GM23338 (cell line): Measurements from ENCODE around the gene ADAMTS17. TPM values are rescaled to one million over a fixed set of nuclear protein-coding genes. Genes with fewer than 3 reads are reported as not detected.
A peak's percentile ranks its signal among the peaks of the same experiment; 100 is the strongest.

Experiments used
- ATAC-seq: fragments of 200-7000 bp; cut with Tn5 transposase; 3 replicates; pipeline ENCODE4 v1.9.1; 2020
- DNase-seq: peaks from one replicate; pipeline ENCODE4 v3.0.0-alpha.2; 2015; ENCODE audit warnings: low spot score
- H2AFZ ChIP-seq: fragments of 200-600 bp; sonication (generic); 2 replicates; pipeline ENCODE4 v1.8.0; 2016; ENCODE audit warnings: antibody characterized with exemption, mild to moderate bottlenecking, moderate library complexity
- H3F3A ChIP-seq: fragments of 200-600 bp; sonication (generic); replicated peaks from 2 replicates; pipeline ENCODE4 v1.8.0; 2017; ENCODE audit warnings: antibody characterized with exemption, mixed run types, low read depth
- H3K27ac ChIP-seq: fragments of 200-600 bp; sonication (generic); 2 replicates; pipeline ENCODE4 v1.6.1; 2016; ENCODE audit warnings: low read depth
- H3K27me3 ChIP-seq: fragments of 200-600 bp; sonication (generic); 2 replicates; pipeline ENCODE4 v1.8.0; 2016; ENCODE audit warnings: mild to moderate bottlenecking, mixed run types, moderate library complexity; ENCODE audit not compliant: insufficient read depth
- H3K36me3 ChIP-seq: fragments of 200-600 bp; sonication (generic); 2 replicates; pipeline ENCODE4 v1.8.0; 2016; ENCODE audit warnings: mild to moderate bottlenecking; ENCODE audit not compliant: insufficient read depth
- H3K4me1 ChIP-seq: fragments of 200-600 bp; sonication (generic); 2 replicates; pipeline ENCODE4 v1.8.0; 2016; ENCODE audit warnings: mild to moderate bottlenecking, moderate library complexity; ENCODE audit not compliant: insufficient read depth
- H3K4me2 ChIP-seq: fragments of 200-600 bp; sonication (generic); 2 replicates; pipeline ENCODE4 v1.7.1; 2017; ENCODE audit warnings: mixed run types
- H3K4me3 ChIP-seq: fragments of 200-600 bp; sonication (generic); 2 replicates; pipeline ENCODE4 v1.6.1; 2016; ENCODE audit warnings: mixed run types
- H3K79me2 ChIP-seq: fragments of 200-600 bp; sonication (generic); replicated peaks from 2 replicates; pipeline ENCODE4 v1.8.0; 2017; ENCODE audit warnings: mild to moderate bottlenecking; ENCODE audit not compliant: insufficient read depth
- H3K9me2 ChIP-seq: fragments of 200-600 bp; sonication (generic); 2 replicates; pipeline ENCODE4 v1.8.0; 2017; ENCODE audit not compliant: insufficient read depth
- H4K20me1 ChIP-seq: fragments of 200-600 bp; sonication (generic); replicated peaks from 2 replicates; pipeline ENCODE4 v1.8.0; 2017; ENCODE audit warnings: mild to moderate bottlenecking; ENCODE audit not compliant: insufficient read depth
- H3K27ac Mint-ChIP-seq: 2 replicates; pipeline ENCODE4 v1.8.0; 2020; ENCODE audit warnings: inconsistent platforms, mild to moderate bottlenecking, moderate library complexity, mixed read lengths
- H3K27me3 Mint-ChIP-seq: 3 replicates; pipeline ENCODE4 v1.8.0; 2022; ENCODE audit warnings: low read depth, mild to moderate bottlenecking, moderate library complexity, mixed read lengths, inconsistent platforms; ENCODE audit not compliant: insufficient read depth, poor library complexity
- H3K36me3 Mint-ChIP-seq: 3 replicates; pipeline ENCODE4 v1.8.0; 2021; ENCODE audit warnings: low read depth, mild to moderate bottlenecking, inconsistent platforms, moderate library complexity, mixed read lengths
- H3K4me1 Mint-ChIP-seq: 3 replicates; pipeline ENCODE4 v1.8.0; 2020; ENCODE audit warnings: mild to moderate bottlenecking, inconsistent platforms, mixed read lengths
- H3K4me3 Mint-ChIP-seq: 3 replicates; pipeline ENCODE4 v1.8.0; 2021; ENCODE audit warnings: moderate library complexity, mild to moderate bottlenecking, inconsistent platforms, mixed read lengths
- H3K9me3 Mint-ChIP-seq: 3 replicates; pipeline ENCODE4 v1.8.0; 2020; ENCODE audit warnings: moderate library complexity, mild to moderate bottlenecking, inconsistent platforms, mixed read lengths
- CREB1 ChIP-seq: fragments of 250-450 bp; sonication (Bioruptor Pico); IDR thresholded peaks from 2 replicates; pipeline ENCODE4 v1.5.0; 2020; ENCODE audit warnings: low read depth, mild to moderate bottlenecking, moderate library complexity
- CTCF ChIP-seq, 2 experiments: fragments of 200-600 bp in 1 of 2; sonication (generic) in 1 of 2; conservative IDR thresholded peaks; 2 replicates each; pipeline versions ENCODE4 v1.5.1 to v1.6.1; 2016 to 2017; ENCODE audit warnings: antibody characterized with exemption in 2 of 2, low read depth in 2 of 2, mild to moderate bottlenecking in 2 of 2, moderate library complexity in 1 of 2
- EZH2 ChIP-seq: fragments of 200-600 bp; sonication (generic); IDR thresholded peaks from one replicate; pipeline ENCODE4 v1.8.0; 2017; ENCODE audit warnings: antibody characterized with exemption, mild to moderate bottlenecking, low read depth; ENCODE audit not compliant: unreplicated experiment
- EZH2phosphoT487 ChIP-seq: fragments of 200-600 bp; sonication (generic); IDR thresholded peaks from one replicate; pipeline ENCODE4 v1.8.1; 2018; ENCODE audit warnings: antibody characterized with exemption; ENCODE audit not compliant: unreplicated experiment
- JUNB ChIP-seq: IDR thresholded peaks from one replicate; pipeline ENCODE4 v1.6.1; 2016; ENCODE audit warnings: antibody characterized with exemption; ENCODE audit not compliant: unreplicated experiment
- NANOG ChIP-seq: IDR thresholded peaks from 2 replicates; pipeline ENCODE4 v1.6.1; 2016; ENCODE audit warnings: antibody characterized with exemption, borderline replicate concordance
- POLR2AphosphoS5 ChIP-seq: IDR thresholded peaks from 2 replicates; pipeline ENCODE4 v1.6.1; 2016; ENCODE audit warnings: antibody characterized with exemption, low read depth
- STAT1 ChIP-seq: IDR thresholded peaks from one replicate; pipeline ENCODE4 v1.6.1; 2016; ENCODE audit warnings: antibody characterized with exemption; ENCODE audit not compliant: unreplicated experiment
- ZNF114 ChIP-seq: fragments of 250-450 bp; sonication (Bioruptor Pico); IDR thresholded peaks from 2 replicates; pipeline ENCODE4 v1.5.0; 2020; ENCODE audit warnings: mild to moderate bottlenecking, moderate library complexity
- ZNF331 ChIP-seq: fragments of 250-450 bp; sonication (Bioruptor Pico); IDR thresholded peaks from 2 replicates; pipeline ENCODE4 v1.5.0; 2020; ENCODE audit warnings: low read depth, mild to moderate bottlenecking, moderate library complexity
- polyA plus RNA-seq: library from polyadenylated mRNA; unstranded; fragments of >200 nt; fragmentation: Nextera tagmentation; extraction: Ambion mirVana; gene quantifications from 2 replicates; pipeline ENCODE4 v1.2.1, GENCODE V29; 2016
- total RNA-seq: library from RNA; depleted of rRNA; stranded (reverse); fragments of >200 nt; shearing (Covaris generic); gene quantifications from 2 replicates; pipeline ENCODE4 v1.2.3, GENCODE V29; 2014
- TF ChIP-seq, protein P1 (sequence below): IDR thresholded peaks from 2 replicates; pipeline ENCODE4 v1.6.1; 2016; ENCODE audit warnings: antibody characterized with exemption
- TF ChIP-seq, protein P2 (sequence below): IDR thresholded peaks from one replicate; pipeline ENCODE4 v1.6.1; 2018; ENCODE audit warnings: antibody characterized with exemption; ENCODE audit not compliant: unreplicated experiment
- TF ChIP-seq, protein P3 (sequence below): fragments of 250-450 bp; sonication (Bioruptor Pico); IDR thresholded peaks from 2 replicates; pipeline ENCODE4 v1.5.0; 2020; ENCODE audit warnings: mild to moderate bottlenecking, moderate library complexity

The ADAMTS17 gene
- total and polyA plus RNA-seq, 2 experiments from 2014 or later = 0.60 to 3.8 TPM

DNA sequence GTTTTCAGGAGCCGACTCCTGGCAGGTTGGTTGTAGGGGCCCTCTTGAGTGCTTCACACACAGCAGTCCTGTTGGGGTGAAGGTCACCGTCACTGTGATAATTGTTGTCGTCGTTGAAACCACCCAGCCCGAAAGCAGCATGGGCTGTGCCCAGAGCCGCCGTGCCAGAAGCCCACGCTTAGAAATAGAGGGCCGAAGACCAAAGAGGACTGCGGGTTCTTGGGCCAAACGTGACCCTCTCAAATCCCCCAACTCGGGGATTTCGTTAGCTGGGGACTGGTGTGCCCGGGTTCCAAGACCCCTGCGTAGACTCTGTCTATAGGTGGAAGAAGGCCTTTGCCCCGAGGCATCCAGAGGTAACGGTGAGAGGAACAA is 7.5 kb upstream of the ADAMTS17 start:
- Histone ChIP-seq H2AFZ (peak overlapping the region; percentile 100), H3K4me3 (peak overlapping the region; percentile 100), H3K27ac (no peak overlapping the region), H3F3A (no peaks in the 10 kb centered on the region), H3K36me3 (no peaks in the 10 kb centered on the region), H3K4me2 (peak overlapping the region; percentile 99), H4K20me1 (no peaks in the 10 kb centered on the region), H3K79me2 (no peaks in the 10 kb centered on the region), H3K9me2 (peaks cover 4% of the 10 kb centered on the region; the same call in 1 of the 2 replicates), H3K27me3 (peaks cover 22% of the 10 kb centered on the region), H3K4me1 (no peaks in the 10 kb centered on the region)
- ATAC-seq (peak; percentile 12), DNase-seq (peak; percentile 32)
- Mint-ChIP-seq H3K4me3 (peak overlapping the region; percentile 91), H3K27ac (no peak overlapping the region), H3K36me3 (no peaks in the 10 kb centered on the region; the same call in 2 of the 3 replicates), H3K9me3 (no peaks in the 10 kb centered on the region; the same call in 1 of the 3 replicates), H3K4me1 (peaks cover 14% of the 10 kb centered on the region), H3K27me3 (peaks cover 3% of the 10 kb centered on the region)
- TF ChIP-seq EZH2 = no peak
- no peak for TF ChIP-seq JUNB
- TF ChIP-seq CTCF (conservative IDR thresholded peaks at IDR 0.05; ENCODE audit: low read depth in 2 of 2) = no peak
- TF ChIP-seq, protein P1, sequence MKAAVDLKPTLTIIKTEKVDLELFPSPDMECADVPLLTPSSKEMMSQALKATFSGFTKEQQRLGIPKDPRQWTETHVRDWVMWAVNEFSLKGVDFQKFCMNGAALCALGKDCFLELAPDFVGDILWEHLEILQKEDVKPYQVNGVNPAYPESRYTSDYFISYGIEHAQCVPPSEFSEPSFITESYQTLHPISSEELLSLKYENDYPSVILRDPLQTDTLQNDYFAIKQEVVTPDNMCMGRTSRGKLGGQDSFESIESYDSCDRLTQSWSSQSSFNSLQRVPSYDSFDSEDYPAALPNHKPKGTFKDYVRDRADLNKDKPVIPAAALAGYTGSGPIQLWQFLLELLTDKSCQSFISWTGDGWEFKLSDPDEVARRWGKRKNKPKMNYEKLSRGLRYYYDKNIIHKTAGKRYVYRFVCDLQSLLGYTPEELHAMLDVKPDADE = no peak
- TF ChIP-seq, protein P2, sequence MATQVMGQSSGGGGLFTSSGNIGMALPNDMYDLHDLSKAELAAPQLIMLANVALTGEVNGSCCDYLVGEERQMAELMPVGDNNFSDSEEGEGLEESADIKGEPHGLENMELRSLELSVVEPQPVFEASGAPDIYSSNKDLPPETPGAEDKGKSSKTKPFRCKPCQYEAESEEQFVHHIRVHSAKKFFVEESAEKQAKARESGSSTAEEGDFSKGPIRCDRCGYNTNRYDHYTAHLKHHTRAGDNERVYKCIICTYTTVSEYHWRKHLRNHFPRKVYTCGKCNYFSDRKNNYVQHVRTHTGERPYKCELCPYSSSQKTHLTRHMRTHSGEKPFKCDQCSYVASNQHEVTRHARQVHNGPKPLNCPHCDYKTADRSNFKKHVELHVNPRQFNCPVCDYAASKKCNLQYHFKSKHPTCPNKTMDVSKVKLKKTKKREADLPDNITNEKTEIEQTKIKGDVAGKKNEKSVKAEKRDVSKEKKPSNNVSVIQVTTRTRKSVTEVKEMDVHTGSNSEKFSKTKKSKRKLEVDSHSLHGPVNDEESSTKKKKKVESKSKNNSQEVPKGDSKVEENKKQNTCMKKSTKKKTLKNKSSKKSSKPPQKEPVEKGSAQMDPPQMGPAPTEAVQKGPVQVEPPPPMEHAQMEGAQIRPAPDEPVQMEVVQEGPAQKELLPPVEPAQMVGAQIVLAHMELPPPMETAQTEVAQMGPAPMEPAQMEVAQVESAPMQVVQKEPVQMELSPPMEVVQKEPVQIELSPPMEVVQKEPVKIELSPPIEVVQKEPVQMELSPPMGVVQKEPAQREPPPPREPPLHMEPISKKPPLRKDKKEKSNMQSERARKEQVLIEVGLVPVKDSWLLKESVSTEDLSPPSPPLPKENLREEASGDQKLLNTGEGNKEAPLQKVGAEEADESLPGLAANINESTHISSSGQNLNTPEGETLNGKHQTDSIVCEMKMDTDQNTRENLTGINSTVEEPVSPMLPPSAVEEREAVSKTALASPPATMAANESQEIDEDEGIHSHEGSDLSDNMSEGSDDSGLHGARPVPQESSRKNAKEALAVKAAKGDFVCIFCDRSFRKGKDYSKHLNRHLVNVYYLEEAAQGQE = no peak
- TF ChIP-seq ZNF114 (CRISPR knock-in tag) = no peak
- TF ChIP-seq EZH2phosphoT487 = no peak
- no peak for TF ChIP-seq NANOG
- TF ChIP-seq STAT1 = no peak
- TF ChIP-seq ZNF331 (CRISPR knock-in tag) = no peak
- TF ChIP-seq, protein P3, sequence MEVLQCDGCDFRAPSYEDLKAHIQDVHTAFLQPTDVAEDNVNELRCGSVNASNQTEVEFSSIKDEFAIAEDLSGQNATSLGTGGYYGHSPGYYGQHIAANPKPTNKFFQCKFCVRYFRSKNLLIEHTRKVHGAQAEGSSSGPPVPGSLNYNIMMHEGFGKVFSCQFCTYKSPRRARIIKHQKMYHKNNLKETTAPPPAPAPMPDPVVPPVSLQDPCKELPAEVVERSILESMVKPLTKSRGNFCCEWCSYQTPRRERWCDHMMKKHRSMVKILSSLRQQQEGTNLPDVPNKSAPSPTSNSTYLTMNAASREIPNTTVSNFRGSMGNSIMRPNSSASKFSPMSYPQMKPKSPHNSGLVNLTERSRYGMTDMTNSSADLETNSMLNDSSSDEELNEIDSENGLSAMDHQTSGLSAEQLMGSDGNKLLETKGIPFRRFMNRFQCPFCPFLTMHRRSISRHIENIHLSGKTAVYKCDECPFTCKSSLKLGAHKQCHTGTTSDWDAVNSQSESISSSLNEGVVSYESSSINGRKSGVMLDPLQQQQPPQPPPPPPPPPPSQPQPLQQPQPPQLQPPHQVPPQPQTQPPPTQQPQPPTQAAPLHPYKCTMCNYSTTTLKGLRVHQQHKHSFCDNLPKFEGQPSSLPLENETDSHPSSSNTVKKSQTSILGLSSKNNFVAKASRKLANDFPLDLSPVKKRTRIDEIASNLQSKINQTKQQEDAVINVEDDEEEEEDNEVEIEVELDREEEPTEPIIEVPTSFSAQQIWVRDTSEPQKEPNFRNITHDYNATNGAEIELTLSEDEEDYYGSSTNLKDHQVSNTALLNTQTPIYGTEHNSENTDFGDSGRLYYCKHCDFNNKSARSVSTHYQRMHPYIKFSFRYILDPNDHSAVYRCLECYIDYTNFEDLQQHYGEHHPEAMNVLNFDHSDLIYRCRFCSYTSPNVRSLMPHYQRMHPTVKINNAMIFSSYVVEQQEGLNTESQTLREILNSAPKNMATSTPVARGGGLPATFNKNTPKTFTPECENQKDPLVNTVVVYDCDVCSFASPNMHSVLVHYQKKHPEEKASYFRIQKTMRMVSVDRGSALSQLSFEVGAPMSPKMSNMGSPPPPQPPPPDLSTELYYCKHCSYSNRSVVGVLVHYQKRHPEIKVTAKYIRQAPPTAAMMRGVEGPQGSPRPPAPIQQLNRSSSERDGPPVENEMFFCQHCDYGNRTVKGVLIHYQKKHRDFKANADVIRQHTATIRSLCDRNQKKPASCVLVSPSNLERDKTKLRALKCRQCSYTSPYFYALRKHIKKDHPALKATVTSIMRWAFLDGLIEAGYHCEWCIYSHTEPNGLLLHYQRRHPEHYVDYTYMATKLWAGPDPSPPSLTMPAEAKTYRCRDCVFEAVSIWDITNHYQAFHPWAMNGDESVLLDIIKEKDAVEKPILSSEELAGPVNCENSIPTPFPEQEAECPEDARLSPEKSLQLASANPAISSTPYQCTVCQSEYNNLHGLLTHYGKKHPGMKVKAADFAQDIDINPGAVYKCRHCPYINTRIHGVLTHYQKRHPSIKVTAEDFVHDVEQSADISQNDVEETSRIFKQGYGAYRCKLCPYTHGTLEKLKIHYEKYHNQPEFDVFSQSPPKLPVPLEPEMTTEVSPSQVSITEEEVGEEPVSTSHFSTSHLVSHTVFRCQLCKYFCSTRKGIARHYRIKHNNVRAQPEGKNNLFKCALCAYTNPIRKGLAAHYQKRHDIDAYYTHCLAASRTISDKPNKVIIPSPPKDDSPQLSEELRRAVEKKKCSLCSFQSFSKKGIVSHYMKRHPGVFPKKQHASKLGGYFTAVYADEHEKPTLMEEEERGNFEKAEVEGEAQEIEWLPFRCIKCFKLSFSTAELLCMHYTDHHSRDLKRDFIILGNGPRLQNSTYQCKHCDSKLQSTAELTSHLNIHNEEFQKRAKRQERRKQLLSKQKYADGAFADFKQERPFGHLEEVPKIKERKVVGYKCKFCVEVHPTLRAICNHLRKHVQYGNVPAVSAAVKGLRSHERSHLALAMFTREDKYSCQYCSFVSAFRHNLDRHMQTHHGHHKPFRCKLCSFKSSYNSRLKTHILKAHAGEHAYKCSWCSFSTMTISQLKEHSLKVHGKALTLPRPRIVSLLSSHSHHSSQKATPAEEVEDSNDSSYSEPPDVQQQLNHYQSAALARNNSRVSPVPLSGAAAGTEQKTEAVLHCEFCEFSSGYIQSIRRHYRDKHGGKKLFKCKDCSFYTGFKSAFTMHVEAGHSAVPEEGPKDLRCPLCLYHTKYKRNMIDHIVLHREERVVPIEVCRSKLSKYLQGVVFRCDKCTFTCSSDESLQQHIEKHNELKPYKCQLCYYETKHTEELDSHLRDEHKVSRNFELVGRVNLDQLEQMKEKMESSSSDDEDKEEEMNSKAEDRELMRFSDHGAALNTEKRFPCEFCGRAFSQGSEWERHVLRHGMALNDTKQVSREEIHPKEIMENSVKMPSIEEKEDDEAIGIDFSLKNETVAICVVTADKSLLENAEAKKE = no peak
- no peak for TF ChIP-seq POLR2AphosphoS5
- no peak for TF ChIP-seq CREB1 (CRISPR knock-in tag)
